Measurements from ENCODE around the gene XAGE1A. TPM values are rescaled to one million over a fixed set of nuclear protein-coding genes. Genes with fewer than 3 reads are reported as not detected.
"Not testable (repeated sequence)": the region's sequence is repeated elsewhere in the genome, so short reads cannot be mapped to it uniquely, and the experiment has no call there.

Gene XAGE1A
- total RNA-seq, 3 donors from 2014 or later (not counting 1 experiment from before 2014, with no cell fraction given), result not detected

DNA sequence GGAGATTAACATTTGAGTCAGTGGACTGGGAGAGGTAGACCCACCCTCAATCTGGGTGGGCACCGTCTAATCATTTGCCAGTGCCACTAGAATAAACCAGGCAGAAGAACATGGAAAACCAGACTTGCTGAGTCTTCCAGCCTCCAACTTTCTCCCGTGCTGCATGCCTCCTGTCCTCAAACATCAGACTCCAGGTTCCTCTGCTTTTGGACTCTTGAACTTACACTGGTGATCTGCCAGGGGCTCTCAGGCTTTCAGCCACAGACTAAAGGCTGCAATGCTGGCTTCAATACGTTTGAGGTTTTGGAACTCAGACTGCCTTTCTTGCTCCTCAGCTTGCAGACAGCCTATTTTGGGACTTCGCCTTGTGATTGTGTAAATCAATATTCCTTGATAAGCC lies 45.4 kb downstream of the XAGE1A start:
- H3K4me1 ChIP-seq (ENCODE audit: control insufficient read depth, insufficient read depth, low read length); H3K9me3 Mint-ChIP-seq; H3K27ac Mint-ChIP-seq; H3K9me3 ChIP-seq (ENCODE audit: control insufficient read depth, insufficient read depth, low read length); H3K27me3 ChIP-seq (ENCODE audit: control insufficient read depth, insufficient read depth, low read length); H3K27ac ChIP-seq (ENCODE audit: low read length); H3K36me3 ChIP-seq (ENCODE audit: control insufficient read depth, insufficient read depth, low read length); DNase-seq; ATAC-seq; H3K4me1 Mint-ChIP-seq; intact Hi-C loops (cut with micrococcal nuclease); H3K4me3 ChIP-seq (ENCODE audit: low read length); H3K36me3 Mint-ChIP-seq; H3K4me3 Mint-ChIP-seq: not testable (repeated sequence)
- peaks cover 0 to 21% of the 10 kb centered on the region in 2 donors for H3K27me3 Mint-ChIP-seq (ENCODE audit: low read depth in 2 of 2)
- WGBS (ENCODE audit: insufficient coverage), result 78% methylated on average over 4 of the region's 4 CpGs

DNA sequence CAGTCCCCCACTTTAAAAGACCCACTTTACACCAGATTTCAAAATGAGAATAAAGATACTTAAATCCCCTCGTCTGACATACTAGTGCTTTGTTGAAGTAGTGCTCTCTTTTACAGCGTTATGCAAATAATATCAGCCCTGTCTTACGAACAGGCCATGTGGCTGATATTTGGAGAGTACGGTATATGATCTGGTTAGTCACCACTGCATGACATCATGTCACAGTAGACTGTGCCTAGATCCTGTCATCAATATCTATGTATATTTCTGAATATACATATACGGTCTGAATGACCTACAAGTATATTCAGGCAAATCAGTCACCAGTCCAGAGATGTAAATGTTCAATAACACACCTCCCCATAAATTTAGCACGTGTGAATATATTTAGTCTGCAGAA lies 46.7 kb downstream of the XAGE1A start:
- H3K4me1 ChIP-seq (ENCODE audit: control insufficient read depth, insufficient read depth, low read length), result no peaks in the 10 kb centered on the region
- H3K4me3 ChIP-seq (ENCODE audit: low read length), result no peak overlapping the region
- intact Hi-C loops (cut with micrococcal nuclease), result no loop called here
- H3K27me3 Mint-ChIP-seq (ENCODE audit: low read depth in 2 of 2), result peaks cover 0 to 21% of the 10 kb centered on the region in 2 donors
- DNase-seq, result no peak
- TF ChIP-seq, protein P1, sequence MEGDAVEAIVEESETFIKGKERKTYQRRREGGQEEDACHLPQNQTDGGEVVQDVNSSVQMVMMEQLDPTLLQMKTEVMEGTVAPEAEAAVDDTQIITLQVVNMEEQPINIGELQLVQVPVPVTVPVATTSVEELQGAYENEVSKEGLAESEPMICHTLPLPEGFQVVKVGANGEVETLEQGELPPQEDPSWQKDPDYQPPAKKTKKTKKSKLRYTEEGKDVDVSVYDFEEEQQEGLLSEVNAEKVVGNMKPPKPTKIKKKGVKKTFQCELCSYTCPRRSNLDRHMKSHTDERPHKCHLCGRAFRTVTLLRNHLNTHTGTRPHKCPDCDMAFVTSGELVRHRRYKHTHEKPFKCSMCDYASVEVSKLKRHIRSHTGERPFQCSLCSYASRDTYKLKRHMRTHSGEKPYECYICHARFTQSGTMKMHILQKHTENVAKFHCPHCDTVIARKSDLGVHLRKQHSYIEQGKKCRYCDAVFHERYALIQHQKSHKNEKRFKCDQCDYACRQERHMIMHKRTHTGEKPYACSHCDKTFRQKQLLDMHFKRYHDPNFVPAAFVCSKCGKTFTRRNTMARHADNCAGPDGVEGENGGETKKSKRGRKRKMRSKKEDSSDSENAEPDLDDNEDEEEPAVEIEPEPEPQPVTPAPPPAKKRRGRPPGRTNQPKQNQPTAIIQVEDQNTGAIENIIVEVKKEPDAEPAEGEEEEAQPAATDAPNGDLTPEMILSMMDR (IDR thresholded peaks at IDR 0.05), result no peak
- no peak for ATAC-seq
- H3K27ac Mint-ChIP-seq, result no peak overlapping the region
- no peaks in the 10 kb centered on the region for H3K36me3 Mint-ChIP-seq
- no peak overlapping the region for H3K4me3 Mint-ChIP-seq
- no peak overlapping the region for H3K27ac ChIP-seq (ENCODE audit: low read length)
- H3K9me3 Mint-ChIP-seq, result no peaks in the 10 kb centered on the region
- H3K36me3 ChIP-seq (ENCODE audit: control insufficient read depth, insufficient read depth, low read length), result no peaks in the 10 kb centered on the region
- H3K27me3 ChIP-seq (ENCODE audit: control insufficient read depth, insufficient read depth, low read length), result no peaks in the 10 kb centered on the region
- H3K4me1 Mint-ChIP-seq, result no peaks in the 10 kb centered on the region
- WGBS (ENCODE audit: insufficient coverage), result 89% methylated on average over 3 of the region's 6 CpGs
- H3K9me3 ChIP-seq (ENCODE audit: control insufficient read depth, insufficient read depth, low read length), result no peaks in the 10 kb centered on the region

DNA sequence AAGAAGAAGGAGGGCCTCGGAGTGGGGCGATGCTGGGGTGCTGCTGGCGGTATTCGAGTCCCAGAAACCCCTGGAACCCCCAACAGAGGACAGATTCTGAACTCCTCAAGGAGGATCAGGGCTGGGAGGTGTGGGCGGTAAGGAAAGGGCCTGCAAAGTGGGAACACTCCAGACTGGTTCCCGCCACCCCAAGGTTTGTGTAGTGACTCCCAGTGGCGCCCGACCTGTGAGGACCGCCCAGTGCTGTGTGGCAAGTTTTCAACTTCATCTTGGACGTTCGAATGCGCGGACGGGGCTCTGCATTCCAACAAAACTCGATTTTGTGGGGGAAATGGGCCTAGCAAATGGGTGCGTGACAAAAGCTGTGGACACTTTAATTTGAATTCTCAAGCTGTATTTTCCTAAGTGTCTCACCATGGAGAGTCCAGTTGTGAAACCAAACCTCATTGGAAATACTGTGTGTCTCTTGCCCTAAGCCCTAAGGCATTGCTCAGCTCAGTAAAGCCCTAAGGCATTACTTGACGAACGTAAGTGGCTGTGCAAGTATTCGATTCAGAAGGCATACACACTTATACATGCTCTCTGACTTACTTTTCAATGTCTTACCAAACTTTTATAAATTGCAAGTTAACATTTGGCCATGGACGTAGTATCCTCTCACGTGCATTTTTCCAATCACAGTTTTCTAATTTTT lies 48.7 kb downstream of the XAGE1A start:
- Histone ChIP-seq H3K9me3 (ENCODE audit: control insufficient read depth, insufficient read depth, low read length) (no peaks in the 10 kb centered on the region), H3K27ac (ENCODE audit: low read length) (no peak overlapping the region), H3K27me3 (ENCODE audit: control insufficient read depth, insufficient read depth, low read length) (no peaks in the 10 kb centered on the region), H3K4me1 (ENCODE audit: control insufficient read depth, insufficient read depth, low read length) (no peaks in the 10 kb centered on the region), H3K4me3 (ENCODE audit: low read length) (no peak overlapping the region), H3K36me3 (ENCODE audit: control insufficient read depth, insufficient read depth, low read length) (no peaks in the 10 kb centered on the region)
- TF ChIP-seq, protein P1 (IDR thresholded peaks at IDR 0.05), result no peak
- no peak for ATAC-seq
- WGBS (ENCODE audit: insufficient coverage), result 92% methylated on average over 19 of the region's 21 CpGs
- H3K27me3 Mint-ChIP-seq (ENCODE audit: low read depth in 2 of 2), result peaks cover 0 to 26% of the 10 kb centered on the region in 2 donors
- H3K4me1 Mint-ChIP-seq, result no peaks in the 10 kb centered on the region
- H3K27ac Mint-ChIP-seq, result no peak overlapping the region
- DNase-seq, result no peak
- H3K4me3 Mint-ChIP-seq, result no peak overlapping the region
- H3K36me3 Mint-ChIP-seq, result no peaks in the 10 kb centered on the region
- no peaks in the 10 kb centered on the region for H3K9me3 Mint-ChIP-seq
- intact Hi-C loops (cut with micrococcal nuclease), result no loop called here

DNA sequence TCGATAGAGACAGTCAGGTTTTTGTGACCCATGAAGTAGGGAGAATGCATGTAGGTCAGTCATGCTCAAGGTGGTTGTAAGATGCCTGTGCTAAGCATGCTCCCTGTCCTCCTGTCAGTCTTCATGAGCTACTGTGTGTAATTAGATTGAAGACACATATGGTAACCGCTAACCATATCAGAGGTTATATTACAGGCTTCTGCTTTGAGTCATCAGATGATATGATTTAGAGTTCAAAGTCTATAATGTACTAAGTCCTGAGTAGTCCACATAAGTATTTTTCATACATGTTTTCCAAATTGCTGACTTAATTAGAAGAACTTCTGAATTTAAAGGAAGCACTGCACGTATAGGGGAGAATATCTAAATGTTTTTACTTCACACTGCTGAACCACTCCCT lies 53.2 kb downstream of the XAGE1A start:
- H3K27ac ChIP-seq (ENCODE audit: low read length); H3K27me3 ChIP-seq (ENCODE audit: control insufficient read depth, insufficient read depth, low read length); H3K9me3 Mint-ChIP-seq; ATAC-seq; H3K9me3 ChIP-seq (ENCODE audit: control insufficient read depth, insufficient read depth, low read length); H3K4me1 ChIP-seq (ENCODE audit: control insufficient read depth, insufficient read depth, low read length); H3K4me3 Mint-ChIP-seq; H3K27ac Mint-ChIP-seq; H3K4me1 Mint-ChIP-seq; H3K36me3 Mint-ChIP-seq; H3K36me3 ChIP-seq (ENCODE audit: control insufficient read depth, insufficient read depth, low read length); DNase-seq; intact Hi-C loops (cut with micrococcal nuclease); H3K4me3 ChIP-seq (ENCODE audit: low read length): not testable (repeated sequence)
- no CpG with 5 or more reads among the region's 3 CpGs for WGBS (ENCODE audit: insufficient coverage)
- peaks cover 0 to 38% of the 10 kb centered on the region in 2 donors for H3K27me3 Mint-ChIP-seq (ENCODE audit: low read depth in 2 of 2)

Other genes with a start within 250 kb of the XAGE1A start
- gene XAGE2, start 126.8 kb upstream of the XAGE1A start, total RNA-seq, result not detected
- not detected for gene XAGE1B, start 21.3 kb downstream of the XAGE1A start, total RNA-seq
- not detected for gene SSX7, start 159.1 kb downstream of the XAGE1A start, total RNA-seq
- not detected for gene SSX2, start 211.4 kb downstream of the XAGE1A start, total RNA-seq

All from natural killer cell (primary cell).